HG03097 (cell line): ENCODE results near the gene ARHGAP32.

ENCODE experiments used
- ATAC-seq: cut with Tn5 transposase; IDR thresholded peaks from one replicate; pipeline ENCODE4 v1.9.1; 2021; ENCODE audit not compliant: unreplicated experiment, low FRiP score

The ARHGAP32 gene

DNA sequence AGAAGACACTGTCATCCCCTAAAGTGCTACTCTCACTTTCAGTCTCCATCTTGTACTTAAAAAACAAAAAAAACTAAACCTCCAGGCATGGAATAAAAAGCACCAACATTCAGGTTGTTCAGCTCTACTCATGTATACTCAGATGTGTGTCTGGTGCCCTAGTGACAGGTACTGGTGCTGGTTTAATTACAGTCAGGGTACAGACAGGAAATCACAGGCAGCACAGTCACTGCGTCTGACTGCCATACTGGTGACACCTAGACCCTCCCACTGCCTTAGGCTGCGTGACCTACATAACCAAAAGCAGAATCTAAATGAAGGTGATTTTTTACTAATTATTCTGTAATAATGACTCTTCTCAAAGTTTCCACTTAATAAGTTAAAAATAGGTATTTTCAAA lies at the start of gene ARHGAP32:
ARHGAP32 (minus strand) TSS at position 176 of the 400 bp plus-strand sequence; CDS start at position 49, 127 bp downstream.
- no peak for ATAC-seq

DNA sequence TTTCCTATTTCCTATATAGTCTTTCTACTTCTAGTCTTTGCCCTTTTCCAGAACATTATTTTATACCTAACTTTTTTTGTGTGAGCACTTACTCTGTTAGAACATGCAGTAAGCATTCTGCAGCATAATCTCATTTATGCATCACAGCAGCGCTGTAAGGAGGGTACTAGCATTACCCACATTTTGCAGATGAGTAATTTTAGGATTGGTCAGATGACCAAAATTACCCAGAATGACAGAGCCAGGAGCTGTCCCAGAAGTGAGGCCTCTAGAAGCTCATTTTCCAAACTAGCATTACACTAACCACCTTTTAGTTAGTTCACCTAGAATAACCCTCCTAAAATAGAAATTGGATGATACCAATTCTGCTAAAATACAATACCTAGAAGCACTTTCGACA lies 47.1 kb upstream of the ARHGAP32 start:
- ATAC-seq = no peak

DNA sequence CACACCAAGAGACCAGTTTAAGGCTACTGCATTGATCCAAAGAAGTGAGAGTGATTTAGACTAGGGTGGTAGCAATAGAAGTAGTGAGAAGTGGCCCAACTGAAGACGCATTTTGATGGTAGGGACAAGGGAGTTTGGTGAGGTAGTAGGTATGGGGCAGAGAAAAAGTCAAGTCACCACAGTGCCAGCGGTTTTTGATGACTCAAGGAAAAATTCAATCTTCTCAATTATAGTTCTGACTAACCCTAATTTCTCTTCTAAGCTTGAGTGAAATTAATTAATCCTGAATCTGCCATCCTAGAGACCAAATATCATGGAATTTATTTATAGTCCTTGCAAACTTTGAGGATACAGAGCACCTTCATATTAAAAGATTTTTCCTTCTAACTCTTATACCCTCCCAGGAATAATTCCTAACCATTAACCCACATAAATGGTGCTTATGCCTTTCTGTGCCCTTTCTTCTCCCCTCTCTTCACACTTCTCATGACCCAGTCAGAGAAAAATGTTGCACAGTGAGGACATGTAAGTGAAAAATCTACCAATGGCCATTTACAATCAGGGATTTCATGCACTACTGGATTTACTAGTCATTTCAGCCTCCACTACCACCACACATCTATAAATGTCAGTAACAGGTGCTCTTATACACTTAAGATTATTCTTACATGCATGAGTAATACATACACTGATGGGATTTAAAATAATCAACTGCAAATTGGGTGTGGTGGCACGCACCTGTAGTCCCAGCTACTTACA lies 45.9 kb upstream of the ARHGAP32 start:
- no peak for ATAC-seq

DNA sequence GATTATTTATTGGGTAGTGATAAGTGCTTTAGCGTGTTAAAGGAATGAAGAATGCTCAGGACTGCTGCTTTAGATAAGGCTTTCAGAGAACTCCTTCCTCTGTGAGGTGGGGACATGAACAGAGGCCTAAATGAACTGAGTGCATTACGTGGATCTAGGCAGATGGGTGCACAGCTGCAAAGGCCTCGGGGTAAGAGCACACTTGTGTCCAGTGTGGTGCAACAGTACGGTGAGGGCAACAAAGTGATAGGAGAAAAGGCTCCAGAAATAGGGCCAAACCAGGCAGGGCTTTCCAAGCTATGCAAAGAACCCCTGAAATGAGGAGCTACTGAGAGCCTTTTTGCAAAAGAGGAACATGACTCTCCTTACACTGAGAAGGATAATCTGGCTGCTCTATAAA lies 45.3 kb upstream of the ARHGAP32 start:
- no peak for ATAC-seq

DNA sequence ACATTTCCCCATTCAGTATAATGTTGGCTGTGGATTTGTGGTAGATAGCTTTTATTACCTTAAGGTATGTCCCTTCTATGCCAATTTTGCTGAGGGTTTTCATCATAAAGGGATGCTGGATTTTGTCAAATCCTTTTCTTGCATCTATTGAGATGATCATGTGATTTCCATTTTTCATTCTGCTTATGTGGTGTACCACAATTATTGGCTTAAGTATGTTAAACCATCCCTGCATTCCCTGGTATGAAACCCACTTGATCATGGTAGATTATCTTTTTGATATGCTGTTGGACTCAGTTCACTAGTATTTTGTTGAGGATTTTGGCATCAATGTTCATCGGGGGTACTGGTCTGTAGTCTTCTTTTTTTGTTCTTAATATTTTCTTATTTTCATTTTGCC lies 44.7 kb upstream of the ARHGAP32 start:
- ATAC-seq = no peak

DNA sequence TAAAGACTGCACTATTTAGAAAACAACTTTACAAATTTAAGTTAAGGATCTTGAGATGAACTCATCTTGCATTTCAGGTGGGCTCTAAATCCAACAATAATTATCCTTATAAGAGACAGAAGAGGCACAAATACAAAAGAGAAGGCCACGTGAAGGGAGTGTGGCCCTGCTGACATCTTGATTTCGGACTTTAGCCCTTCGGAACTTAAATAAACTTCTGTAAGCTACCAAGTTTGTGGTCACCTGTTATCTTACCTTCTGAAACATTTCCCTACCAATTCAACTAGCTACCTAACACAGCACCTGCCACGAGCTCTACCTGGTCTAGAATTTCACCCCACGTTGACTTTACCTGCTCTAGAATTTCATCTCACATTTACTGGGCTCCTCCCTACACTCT lies 42.9 kb upstream of the ARHGAP32 start:
- no peak for ATAC-seq

DNA sequence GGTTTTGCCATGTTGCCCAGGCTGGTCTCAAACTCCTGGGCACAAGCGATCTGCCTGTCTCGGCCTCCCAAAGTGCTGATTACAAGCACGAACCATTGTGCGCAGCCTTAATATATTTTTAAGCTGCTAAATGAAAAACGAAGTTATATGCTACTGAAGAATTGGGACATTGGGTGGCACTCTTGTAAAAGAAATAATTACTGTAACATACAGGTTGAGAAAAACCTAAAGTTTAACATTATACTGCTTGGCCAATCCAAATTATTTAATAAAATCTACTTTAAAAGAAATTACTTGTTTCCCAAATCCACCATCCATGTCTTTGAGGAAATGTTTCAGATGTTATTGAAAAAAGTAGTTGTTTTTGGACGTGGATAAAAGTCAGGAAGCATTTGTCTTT lies 37.9 kb upstream of the ARHGAP32 start:
- ATAC-seq = no peak

DNA sequence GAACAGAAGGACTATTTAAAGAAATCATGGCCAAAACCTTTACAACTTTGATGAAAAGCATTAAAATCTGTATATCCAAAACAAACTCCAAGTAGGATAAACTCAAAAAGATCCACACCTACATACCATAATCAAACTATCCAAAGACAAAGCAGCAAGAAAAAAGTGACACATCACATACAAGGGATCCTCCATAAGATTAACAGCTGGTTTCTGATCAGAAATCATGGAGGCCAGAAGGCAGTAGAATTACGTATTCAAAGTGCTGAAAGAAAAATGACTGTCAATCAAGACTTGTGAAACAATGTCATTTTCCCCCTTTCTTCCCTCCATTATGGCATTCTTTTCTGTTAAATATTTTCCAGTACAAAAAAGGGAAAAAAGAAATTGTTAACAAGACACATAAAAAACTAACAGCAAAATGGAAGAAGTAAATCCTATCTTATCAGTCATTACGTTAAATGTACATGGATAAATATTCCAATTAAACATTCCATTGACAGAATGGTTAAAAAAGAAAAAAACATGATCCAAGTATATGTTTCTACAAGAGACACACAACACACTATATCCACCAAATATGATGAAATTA lies 34.2 kb upstream of the ARHGAP32 start:
- ATAC-seq = no peak

DNA sequence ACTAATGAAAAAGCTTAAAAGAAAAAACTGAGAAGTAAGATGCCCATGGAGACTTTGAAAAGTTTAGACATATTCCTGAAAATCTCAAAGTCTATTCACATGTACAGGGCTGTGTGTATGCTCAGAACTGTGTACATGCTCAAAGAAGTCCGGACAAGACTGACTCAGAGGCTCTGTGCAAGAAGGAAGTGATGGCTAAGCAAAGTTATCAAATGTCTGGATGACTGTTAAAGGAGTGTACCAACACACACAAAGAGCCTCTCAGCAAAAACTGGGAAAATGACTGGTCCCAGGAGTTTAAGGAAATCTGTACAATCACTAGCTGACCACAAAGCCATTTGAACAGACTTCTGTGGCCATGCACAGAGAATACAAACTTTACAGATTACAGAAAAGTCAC lies 33.1 kb upstream of the ARHGAP32 start:
- no peak for ATAC-seq

DNA sequence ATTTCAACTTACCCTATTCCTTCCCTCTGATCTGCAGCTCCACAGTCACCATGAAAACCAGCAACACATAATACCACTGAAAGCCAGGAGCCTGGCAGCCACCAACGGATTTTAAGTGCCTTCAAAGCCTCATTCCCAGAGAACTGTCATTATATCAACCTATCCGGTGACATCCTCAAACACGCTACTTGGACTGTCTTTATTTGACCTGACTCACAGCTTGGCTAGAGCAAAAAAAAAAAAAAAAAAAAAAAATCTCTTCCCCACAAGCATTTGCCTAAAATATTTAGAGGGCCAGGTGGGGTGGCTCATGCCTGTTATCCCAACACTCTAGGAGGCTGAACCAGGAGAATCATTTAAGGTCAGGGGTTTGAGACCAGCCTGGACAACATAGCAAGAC lies 32.4 kb upstream of the ARHGAP32 start:
- ATAC-seq = no peak

DNA sequence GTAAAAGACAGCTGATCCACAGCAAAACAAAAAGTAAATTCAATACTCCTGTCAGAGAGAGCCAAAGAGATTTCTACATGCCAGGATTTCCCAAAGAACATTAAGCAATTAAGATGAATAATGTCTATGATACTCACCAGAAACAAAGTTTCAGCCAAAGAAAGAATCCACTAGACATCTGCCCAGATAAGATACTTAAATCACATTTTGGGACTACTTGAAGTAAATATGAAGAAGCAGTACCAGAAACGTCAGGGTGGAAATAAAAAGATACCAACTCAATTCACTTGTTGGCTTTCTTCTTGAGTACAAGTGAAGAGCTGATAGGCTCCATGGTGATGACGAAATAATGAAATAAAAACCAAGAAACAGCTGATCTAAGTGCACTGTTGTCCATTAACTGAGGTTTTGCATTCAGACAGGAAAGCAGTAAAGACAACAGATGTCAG lies 31.6 kb upstream of the ARHGAP32 start:
- ATAC-seq = no peak

DNA sequence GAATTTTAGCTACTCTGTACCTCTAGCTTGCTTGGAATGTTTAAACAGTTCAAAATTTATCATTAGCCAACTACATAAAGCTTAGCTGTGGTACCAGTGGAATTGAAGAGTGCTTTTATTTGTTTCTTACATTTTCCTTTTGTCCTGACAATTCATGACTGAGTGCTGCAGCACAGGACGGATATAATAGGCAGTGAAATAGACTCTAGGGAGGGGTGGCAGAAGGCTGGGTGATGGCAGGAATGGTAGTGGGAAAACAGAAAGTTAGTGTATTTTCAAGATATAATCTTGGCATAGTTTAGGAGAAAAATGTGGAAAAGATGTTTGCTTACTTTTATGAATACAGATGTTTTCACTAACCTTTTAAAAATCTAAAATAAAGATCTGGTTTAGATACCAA lies 31.1 kb upstream of the ARHGAP32 start:
- no peak for ATAC-seq

DNA sequence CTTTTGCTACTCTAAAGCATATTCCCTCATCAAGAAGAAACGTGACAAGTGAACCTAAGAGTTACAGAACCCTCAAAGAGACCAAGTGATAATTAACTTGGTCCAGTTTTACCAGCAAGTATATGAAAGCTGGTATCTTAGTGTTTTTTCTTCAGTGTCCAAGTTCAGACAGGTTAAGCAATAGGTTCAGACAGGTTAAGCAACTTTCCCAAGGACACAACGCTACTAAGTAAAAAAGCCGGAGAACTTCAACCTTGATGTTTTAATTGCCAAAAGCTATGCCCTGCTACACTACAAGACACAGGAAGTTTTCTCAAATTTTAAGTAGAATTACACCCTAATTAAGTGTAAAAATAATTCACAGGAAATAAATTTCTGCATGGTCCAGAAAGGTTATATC lies 30.0 kb upstream of the ARHGAP32 start:
- ATAC-seq = no peak

DNA sequence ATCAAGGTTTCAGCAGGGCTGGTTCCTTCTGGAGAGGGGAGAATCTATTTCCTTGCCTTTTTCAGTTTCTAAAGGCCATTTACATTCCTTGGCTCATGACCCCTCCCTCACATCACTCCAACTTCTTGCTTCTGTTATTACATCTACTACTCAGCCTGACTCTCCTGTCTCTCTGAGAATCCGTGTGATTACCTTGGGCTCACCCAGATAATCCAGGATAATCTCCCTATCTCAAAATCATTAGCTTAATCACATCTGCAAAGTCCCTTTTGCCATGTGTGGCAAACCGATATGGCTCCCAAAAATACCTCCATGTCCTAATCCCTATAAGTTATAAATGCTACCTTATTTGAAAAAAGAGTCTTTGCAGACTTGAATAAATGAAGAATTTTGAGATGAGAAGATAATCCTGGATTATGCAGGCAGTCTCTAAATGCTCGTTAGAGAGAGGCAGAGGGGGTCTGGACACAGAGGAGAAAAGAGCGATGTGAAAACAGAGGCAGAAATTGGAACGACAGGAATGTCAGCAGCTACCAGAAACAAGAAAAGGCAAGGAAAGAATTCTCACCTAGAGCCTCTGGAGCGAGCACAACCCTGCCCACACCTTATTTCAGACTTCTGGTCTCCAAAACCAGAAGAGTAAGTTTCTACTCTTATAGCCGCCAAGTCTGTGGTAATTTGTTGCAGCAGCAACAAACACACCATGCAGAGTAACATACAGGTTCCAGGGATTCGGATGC lies 23.6 kb upstream of the ARHGAP32 start:
- ATAC-seq = no peak

DNA sequence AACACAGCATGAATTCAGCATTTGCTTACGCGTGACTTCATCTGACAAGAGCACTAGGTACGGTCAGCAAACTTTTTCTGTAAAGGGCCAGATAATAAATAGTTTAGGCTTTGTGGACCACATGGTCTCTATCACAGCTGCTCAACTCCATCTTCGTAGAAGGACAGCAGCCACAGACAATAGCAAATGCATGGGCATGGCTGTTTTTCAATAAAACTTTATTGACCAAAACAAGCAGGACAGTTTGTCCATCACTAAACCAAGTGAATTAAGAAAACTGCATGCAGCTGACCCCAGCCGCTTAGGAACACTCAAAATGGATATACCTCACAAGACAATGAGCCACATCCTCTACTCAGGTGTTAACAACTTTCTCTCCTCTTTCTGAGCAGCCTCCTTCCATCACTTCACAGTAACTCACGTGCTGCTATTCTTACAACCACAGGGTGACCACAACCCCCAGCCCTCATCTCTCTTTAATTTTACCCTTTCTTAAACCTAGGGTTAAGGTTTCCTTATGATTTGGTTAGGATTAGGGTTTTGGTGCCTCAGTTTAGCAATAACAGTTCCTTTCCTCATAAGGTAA lies 22.7 kb upstream of the ARHGAP32 start:
- ATAC-seq = no peak

DNA sequence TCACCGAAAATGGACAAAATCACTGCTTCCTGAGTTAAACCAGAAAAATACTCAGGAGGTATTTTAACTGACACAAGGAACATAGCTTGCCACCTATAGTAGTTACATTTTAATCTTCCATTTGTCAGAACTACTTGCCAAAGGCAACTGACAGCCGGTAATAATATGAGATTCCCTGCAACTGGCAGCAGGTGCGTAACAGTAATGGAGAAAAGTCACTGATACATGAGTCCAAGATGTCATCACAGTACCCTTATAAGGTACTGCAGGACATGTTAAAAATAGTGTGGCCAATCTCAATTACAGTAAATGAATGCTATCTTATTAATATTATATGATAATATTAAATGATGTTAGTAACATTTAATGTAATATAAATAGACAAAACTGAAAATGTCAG lies 21.1 kb upstream of the ARHGAP32 start:
- no peak for ATAC-seq

DNA sequence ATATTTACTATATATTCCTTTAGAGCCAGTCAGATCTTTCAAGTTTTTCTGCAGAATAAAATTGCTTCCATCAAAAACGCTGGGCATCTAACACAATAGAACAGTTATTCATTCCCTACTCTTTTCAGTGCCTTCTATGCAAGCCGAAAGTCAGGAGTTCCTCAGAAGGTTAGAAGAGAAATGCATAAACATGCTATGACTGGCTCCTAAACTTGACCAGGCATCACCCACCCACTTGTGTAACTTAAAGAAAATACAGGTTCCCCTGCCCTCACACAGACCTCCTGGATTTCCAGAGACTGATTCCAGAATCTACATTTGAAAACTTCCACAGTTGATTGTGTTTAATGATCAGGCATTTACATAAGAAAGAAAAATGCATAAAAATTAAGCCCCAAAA lies 19.3 kb upstream of the ARHGAP32 start:
- ATAC-seq = no peak

DNA sequence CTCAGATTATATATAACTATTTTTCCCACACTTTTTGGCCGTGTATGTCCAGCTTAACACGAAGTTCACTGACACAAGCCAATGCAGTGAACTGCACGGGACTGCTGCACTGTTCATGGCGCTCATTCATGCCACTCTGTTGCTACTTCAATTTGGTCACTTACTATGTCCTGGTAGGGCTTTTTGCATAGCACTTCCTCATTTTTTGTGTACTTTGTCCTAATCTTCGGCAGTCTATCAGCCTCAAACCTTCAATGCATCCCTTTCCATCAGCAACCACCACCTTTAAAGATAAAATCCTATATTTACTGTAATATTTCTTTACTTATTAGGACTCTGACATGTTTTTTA lies 18.7 kb upstream of the ARHGAP32 start:
- no peak for ATAC-seq

DNA sequence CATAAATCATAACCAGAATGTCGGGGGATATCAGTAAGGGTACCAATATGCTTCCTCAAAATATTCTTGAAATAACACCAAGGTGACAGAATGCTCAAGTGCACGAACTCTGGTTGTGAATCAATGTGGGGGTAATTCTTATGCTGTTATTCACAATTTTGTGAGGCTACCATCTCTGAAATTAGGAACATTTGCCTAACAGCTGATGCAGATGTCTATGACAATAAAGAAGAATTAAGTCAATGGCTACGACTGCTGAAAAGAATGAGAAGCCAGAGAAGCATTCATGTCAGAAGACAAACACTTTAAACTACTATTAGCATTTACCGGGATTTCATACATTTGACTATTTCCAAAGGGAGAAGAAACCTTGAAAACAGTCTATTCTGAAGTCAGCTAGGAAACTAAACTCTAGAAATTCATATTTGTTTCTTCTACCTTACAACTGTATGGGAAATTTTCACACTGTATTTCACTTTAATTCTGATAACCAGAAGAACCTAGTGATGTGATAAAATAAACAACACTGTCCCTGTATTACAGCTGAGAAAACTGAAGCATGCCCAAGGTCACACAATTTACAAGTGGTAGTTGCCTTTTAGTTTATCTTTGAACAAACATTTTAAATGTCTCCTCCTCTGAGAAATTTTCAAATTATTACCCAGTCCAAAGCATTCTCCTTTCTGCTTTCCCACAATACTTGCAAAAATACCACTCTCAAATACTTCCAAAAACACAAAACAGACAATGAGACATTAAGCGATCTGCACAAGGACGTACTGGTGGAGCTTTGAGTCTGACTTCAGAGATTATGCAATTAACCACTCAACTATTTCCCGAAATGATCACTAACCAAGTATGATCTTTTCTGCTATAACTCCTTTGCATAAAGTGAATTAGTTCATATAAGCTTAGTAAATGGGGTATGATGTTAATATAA lies 18.0 kb upstream of the ARHGAP32 start:
- ATAC-seq = no peak

DNA sequence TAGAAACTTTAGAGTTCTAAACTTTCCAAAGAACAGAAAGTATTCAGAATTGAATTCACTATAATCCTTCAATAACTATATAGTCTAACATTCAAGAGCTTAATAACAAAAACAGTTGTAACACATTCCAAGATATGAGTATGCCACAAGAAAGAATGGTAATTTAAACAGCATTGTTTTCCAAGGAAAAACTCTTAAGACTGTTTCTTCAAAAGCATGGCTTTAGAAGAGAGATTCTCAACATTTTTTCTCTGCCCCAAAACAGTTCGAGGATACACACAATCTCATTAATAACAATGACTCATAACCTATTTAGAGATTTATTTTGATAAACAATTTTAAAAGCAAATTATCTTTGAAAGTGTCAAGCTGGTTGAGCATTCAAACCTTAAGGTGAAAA lies 16.7 kb upstream of the ARHGAP32 start:
- no peak for ATAC-seq
